ENCODE measurements around the gene PTBP1. TPM values are rescaled to one million over a fixed set of nuclear protein-coding genes. Genes with fewer than 3 reads are reported as not detected.

PTBP1 gene
- total and polyA plus RNA-seq, 9 of the 15 experiments (the other 6 are each of a cell fraction or from before 2014, with no cell fraction given), result 14.0 to 759 (median 234) TPM

DNA sequence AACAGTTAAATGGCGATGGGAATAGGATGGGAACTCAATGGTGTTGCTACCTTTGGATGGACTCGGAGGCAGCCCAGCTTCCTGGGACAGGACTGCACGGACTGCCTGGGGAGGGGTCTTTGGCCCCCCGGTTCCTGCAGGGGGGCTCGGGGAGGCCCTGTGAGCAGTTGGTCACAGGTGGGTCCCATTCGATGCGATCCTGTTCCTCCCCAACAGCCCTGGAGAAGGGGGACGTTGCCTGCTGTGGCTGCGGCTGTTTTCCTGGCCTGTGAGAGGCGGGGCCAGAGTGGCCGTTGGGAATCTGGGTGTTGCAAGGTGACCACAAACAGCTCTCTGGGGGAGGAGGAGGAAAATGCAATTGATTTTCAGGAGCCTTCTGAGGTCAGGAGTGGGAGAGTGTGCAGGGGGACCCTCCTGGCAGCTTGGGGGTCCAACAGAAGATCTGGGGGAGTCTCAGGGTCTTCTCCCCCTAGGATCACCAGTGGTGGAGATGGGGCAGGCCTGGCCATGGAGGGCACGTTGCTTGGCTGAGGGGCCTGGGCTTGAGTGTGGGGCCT lies 26.4 kb downstream of the PTBP1 start (continued):
- TF ChIP-seq, protein P1, sequence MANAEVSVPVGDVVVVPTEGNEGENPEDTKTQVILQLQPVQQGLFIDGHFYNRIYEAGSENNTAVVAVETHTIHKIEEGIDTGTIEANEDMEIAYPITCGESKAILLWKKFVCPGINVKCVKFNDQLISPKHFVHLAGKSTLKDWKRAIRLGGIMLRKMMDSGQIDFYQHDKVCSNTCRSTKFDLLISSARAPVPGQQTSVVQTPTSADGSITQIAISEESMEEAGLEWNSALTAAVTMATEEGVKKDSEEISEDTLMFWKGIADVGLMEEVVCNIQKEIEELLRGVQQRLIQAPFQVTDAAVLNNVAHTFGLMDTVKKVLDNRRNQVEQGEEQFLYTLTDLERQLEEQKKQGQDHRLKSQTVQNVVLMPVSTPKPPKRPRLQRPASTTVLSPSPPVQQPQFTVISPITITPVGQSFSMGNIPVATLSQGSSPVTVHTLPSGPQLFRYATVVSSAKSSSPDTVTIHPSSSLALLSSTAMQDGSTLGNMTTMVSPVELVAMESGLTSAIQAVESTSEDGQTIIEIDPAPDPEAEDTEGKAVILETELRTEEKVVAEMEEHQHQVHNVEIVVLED (CRISPR knock-in tag; IDR thresholded peaks at IDR 0.05), result no peak
- TF ChIP-seq SP2 (IDR thresholded peaks at IDR 0.05; ENCODE audit: extremely low read depth, low read depth, low read length, poor library complexity, severe bottlenecking) (no peak), IRF2 (CRISPR knock-in tag; IDR thresholded peaks at IDR 0.05) (no peak), SREBF2 (CRISPR knock-in tag; IDR thresholded peaks at IDR 0.05) (no peak), ATF1 (CRISPR knock-in tag; IDR thresholded peaks at IDR 0.05) (no peak), ATF1 (tag; IDR thresholded peaks at IDR 0.05) (peak; percentile 42; the same call in 1 of the 2 replicates), HEY1 (CRISPR knock-in tag; IDR thresholded peaks at IDR 0.05; ENCODE audit: borderline replicate concordance) (no peak), ZNF324 (CRISPR knock-in tag; IDR thresholded peaks at IDR 0.05) (no peak), ZNF224 (CRISPR knock-in tag; IDR thresholded peaks at IDR 0.05) (no peak), ESRRA (IDR thresholded peaks at IDR 0.05; ENCODE audit: borderline replicate concordance, low read depth) (peak; percentile 91; the same call in 1 of the 2 replicates), DPF2 (IDR thresholded peaks at IDR 0.05) (peak; percentile 59; the same call in 1 of the 2 replicates)
- TF ChIP-seq, protein P2, sequence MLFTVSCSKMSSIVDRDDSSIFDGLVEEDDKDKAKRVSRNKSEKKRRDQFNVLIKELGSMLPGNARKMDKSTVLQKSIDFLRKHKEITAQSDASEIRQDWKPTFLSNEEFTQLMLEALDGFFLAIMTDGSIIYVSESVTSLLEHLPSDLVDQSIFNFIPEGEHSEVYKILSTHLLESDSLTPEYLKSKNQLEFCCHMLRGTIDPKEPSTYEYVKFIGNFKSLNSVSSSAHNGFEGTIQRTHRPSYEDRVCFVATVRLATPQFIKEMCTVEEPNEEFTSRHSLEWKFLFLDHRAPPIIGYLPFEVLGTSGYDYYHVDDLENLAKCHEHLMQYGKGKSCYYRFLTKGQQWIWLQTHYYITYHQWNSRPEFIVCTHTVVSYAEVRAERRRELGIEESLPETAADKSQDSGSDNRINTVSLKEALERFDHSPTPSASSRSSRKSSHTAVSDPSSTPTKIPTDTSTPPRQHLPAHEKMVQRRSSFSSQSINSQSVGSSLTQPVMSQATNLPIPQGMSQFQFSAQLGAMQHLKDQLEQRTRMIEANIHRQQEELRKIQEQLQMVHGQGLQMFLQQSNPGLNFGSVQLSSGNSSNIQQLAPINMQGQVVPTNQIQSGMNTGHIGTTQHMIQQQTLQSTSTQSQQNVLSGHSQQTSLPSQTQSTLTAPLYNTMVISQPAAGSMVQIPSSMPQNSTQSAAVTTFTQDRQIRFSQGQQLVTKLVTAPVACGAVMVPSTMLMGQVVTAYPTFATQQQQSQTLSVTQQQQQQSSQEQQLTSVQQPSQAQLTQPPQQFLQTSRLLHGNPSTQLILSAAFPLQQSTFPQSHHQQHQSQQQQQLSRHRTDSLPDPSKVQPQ (CRISPR knock-in tag; IDR thresholded peaks at IDR 0.05; ENCODE audit: borderline replicate concordance), result no peak
- TF ChIP-seq, protein P3, sequence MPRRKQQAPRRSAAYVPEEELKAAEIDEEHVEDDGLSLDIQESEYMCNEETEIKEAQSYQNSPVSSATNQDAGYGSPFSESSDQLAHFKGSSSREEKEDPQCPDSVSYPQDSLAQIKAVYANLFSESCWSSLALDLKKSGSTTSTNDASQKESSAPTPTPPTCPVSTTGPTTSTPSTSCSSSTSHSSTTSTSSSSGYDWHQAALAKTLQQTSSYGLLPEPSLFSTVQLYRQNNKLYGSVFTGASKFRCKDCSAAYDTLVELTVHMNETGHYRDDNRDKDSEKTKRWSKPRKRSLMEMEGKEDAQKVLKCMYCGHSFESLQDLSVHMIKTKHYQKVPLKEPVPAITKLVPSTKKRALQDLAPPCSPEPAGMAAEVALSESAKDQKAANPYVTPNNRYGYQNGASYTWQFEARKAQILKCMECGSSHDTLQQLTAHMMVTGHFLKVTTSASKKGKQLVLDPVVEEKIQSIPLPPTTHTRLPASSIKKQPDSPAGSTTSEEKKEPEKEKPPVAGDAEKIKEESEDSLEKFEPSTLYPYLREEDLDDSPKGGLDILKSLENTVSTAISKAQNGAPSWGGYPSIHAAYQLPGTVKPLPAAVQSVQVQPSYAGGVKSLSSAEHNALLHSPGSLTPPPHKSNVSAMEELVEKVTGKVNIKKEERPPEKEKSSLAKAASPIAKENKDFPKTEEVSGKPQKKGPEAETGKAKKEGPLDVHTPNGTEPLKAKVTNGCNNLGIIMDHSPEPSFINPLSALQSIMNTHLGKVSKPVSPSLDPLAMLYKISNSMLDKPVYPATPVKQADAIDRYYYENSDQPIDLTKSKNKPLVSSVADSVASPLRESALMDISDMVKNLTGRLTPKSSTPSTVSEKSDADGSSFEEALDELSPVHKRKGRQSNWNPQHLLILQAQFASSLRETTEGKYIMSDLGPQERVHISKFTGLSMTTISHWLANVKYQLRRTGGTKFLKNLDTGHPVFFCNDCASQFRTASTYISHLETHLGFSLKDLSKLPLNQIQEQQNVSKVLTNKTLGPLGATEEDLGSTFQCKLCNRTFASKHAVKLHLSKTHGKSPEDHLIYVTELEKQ (CRISPR knock-in tag; IDR thresholded peaks at IDR 0.05), result no peak
- TF ChIP-seq, protein P4, sequence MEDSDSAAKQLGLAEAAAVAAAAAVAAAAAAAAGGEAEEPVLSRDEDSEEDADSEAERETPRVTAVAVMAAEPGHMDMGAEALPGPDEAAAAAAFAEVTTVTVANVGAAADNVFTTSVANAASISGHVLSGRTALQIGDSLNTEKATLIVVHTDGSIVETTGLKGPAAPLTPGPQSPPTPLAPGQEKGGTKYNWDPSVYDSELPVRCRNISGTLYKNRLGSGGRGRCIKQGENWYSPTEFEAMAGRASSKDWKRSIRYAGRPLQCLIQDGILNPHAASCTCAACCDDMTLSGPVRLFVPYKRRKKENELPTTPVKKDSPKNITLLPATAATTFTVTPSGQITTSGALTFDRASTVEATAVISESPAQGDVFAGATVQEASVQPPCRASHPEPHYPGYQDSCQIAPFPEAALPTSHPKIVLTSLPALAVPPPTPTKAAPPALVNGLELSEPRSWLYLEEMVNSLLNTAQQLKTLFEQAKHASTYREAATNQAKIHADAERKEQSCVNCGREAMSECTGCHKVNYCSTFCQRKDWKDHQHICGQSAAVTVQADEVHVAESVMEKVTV (CRISPR knock-in tag; IDR thresholded peaks at IDR 0.05), result no peak
- TF ChIP-seq, protein P5, sequence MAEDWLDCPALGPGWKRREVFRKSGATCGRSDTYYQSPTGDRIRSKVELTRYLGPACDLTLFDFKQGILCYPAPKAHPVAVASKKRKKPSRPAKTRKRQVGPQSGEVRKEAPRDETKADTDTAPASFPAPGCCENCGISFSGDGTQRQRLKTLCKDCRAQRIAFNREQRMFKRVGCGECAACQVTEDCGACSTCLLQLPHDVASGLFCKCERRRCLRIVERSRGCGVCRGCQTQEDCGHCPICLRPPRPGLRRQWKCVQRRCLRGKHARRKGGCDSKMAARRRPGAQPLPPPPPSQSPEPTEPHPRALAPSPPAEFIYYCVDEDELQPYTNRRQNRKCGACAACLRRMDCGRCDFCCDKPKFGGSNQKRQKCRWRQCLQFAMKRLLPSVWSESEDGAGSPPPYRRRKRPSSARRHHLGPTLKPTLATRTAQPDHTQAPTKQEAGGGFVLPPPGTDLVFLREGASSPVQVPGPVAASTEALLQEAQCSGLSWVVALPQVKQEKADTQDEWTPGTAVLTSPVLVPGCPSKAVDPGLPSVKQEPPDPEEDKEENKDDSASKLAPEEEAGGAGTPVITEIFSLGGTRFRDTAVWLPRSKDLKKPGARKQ (CRISPR knock-in tag; IDR thresholded peaks at IDR 0.05), result no peak

All from K562 (cell line).